ENCODE data around the gene MRPS2.
"Not testable (repeated sequence)": the region's sequence is repeated elsewhere in the genome, so short reads cannot be mapped to it uniquely, and the experiment has no call there.

Gene MRPS2

DNA sequence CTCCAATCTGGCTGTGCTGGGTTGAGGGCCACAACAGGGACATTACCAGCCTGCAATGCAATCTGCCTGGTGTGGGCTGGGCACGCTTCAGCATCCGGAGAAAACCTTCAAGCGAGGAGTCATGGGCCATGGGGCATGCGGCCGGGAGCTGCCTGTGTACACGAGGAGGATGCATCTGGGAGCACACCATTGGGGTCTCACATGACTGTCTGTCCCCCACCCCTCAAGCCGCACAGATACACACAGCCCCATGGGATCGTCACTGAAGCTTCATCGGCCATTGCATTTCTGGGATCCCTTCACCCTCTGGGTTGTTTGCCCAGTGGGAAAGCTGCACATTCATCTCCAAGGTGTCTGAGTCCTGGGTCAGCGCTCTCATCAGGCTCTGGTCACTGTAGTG lies 30.6 kb downstream of the MRPS2 start:
- no peak for DNase-seq (ENCODE audit: low spot score)

DNA sequence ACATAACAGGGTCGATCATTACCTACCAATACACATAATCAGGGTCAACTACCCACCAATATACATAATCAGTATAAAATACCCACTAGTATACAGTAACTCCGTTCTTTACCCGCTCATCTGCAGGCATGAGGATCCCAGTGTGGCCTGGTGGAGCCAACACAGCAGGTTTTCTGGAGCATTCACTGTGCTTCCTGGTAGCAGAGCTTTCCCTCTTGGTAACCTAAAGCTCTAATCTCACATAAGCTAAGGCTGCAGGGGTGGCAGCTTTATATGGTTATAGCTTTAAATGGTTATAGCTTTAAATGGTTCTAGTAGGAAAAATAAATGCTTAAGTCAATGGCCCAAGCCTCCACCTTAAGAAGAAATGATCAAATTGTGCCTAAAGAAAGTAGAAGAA lies 32.6 kb downstream of the MRPS2 start:
- DNase-seq (ENCODE audit: low spot score), result no peak

DNA sequence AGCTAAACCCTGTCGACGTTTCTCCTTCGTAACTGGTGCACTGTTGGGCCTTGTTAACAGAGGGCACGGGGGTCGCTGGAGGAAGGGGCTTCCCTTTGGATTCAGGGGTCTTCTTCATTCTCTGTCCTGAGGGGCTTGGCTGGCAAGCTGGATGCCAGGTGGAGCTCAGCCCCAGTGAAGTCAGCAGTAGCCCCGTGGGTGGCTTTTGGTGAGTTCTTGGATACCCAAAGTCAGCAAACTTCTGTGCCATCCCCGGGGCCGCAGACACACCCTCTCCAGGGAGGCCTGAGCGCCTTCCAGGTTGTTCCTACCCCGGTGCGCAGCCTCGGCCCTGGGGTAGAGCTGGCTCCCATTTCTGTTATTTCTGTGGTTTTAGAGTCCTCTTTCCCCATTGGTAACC lies 33.2 kb downstream of the MRPS2 start:
- DNase-seq (ENCODE audit: low spot score), result no peak

DNA sequence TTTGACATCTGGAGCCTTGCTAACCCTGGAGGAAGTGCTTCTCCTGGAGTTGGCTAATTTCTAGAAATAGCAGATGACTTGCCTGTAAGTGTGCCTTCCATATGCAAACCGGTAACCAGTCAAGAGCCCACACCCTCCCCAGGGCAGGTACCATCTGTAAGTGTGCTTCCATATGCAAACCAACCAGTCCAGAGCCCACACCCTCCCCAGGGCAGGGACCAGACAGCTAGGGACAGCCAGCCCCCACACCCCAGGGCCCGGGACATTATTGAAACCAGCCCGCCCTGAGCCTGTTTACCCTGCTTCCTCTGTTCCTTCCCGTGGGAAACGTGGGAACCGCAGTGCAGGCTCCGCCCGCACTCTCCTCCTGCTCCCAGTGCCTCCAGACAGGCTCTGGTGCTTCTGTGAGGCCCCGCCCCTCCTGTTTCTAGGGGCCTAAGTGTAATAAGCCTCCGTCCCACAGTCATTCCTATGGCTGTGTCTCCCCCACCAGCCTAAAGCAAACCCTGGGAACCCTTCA lies 33.8 kb downstream of the MRPS2 start:
- not testable (repeated sequence) for DNase-seq (ENCODE audit: low spot score)

DNA sequence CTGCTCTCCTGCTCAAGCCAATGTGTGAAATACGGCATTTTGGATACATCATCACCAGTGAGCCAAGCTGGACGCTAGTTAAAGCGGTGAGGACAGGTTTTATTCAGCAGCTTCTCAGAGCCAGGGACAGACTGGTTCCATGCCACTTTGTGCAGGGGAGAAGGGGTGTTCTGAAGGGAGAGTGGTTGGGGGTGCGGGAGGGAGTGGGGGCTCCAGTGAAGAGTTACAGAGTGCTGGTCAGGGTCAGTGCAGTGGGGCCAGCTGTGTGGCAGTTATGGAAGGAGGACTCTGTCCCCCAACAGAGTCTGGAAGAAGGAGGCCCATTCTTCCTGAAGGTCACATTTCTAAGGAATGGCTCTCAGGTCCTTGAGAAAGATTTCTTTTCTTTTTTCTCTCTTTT lies 34.3 kb downstream of the MRPS2 start:
- not testable (repeated sequence) for DNase-seq (ENCODE audit: low spot score)

DNA sequence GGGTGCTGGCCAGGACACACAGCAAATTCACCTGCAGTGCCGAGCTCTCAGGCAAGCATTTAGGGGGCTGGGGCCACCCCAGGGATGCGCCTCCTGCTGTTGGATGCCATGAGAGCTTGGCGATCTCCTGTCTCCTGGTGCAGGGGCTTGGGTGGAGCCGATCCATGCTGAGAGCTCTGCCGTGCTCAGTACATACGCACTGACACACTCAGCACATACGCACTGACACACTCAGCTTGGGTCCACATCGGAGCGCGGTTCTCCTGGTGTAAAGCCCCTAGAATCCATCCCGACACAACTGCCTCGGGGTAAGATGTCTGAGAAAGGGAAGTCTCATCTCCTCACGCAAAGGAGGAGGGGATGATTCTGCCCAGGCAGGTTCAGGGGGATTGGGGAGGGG lies 35.1 kb downstream of the MRPS2 start:
- DNase-seq (ENCODE audit: low spot score), result not testable (repeated sequence)

DNA sequence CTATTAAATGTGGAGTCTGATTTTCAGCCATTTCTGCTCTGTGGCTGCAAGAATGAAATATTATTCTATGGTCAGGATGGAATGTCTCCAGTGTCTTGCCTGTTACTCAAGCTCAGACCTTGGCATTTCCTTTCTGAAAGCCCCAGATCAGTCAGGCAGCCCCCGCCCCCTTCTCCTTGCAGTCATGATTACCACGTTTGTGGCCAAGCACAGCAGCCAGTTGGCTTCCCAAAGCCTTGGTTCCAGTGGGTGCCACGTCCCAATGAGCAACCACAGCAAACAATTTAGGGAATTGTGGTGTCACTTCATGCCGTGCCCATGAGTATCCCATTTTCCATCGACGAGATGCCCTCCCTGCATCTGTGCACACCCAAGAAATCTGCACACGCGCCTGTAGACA lies 35.7 kb downstream of the MRPS2 start:
- no peak for DNase-seq (ENCODE audit: low spot score)

DNA sequence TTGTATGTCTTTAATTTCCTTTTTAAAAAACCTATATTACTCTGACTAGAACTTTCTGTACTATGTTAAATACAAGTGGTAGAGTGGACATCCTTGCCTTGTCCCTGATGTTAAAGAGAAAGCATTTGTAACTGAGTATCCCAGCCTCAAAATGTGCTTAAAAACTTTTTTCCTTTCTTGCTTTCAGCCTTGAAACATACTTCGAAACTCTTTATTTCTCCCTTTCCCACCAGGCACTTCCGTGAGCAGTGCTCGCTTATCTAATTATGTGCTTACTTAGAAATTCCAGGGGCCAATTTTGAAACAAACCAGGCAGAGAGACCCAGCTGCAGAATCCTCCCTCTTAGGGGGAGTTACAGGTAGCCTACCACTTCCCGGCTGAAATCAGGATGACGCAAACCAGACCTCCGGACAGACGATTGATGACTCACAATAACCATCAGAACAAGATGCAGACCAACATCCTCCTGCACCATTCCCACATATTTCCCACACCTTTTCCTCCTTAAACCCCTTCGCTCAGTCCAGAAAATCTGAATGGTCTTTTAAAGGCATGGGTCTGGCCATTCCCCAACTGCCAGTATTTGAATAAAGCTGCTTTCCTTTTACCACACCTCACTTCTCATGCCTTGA lies 42.9 kb downstream of the MRPS2 start:
- not testable (repeated sequence) for DNase-seq (ENCODE audit: low spot score)

DNA sequence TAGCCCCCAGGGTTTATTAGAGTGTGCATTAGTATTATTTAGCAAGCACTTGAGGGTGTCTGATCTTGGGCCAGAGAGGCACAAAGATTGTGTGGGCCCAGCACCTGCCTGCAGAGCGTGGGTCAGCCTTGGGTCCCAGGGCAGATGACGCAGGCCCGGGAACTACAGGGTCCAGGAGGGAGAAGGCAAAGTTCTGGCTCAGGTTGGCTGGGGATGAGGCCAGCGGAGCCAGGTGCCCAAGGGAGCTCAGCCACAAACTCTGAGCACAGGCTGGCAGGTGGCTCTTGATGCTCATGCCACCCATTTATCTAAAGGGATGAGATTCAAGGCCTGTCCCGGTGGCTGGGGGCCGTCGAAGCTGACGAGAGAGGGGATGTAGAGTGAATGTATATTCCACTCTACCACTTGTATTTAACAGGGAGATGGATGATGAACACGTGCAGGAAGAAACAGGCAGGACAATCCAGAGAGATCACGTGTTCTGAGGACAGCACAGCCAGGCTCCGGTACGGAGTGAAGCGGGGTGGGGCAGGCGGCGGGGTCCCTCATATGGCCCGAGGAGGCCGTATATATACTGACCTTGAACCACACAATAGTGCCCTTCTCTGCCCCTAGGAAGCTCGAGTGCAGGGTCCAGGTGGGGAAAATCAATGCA lies 44.6 kb downstream of the MRPS2 start:
- DNase-seq (ENCODE audit: low spot score), result no peak

DNA sequence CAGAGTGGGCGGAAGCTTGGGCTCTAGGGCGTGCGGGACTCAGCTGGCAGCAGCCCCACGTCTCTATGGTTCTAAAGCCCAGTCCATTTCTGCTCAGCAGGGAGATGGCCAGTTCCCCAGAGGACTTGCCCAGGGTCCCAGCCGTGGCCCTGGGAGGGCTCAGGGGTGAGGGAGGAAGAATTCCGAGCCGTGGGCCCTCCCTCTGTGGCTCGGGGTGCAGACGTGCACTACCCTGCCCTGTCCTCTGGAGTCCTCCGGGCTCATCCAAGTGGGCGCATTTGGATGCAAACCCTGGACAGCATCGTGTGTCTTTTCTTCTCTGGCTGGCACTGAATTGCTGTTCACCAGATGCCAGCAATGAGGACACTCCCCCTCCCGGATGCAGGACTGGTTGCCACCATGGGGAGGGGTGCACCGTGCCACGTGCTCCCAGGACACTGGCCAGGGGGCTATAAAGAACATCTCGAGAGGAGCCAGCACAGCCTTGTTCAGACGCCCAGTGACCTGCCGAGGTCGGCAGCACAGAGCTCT lies 45.2 kb downstream of the MRPS2 start, which contains the start of gene OBP2A:
Gene OBP2A, plus strand, starts transcription at position 481 of the 531 bp plus-strand sequence. CDS start 55 bp downstream, outside the sequence.
- DNase-seq (ENCODE audit: low spot score), result not testable (repeated sequence)

DNA sequence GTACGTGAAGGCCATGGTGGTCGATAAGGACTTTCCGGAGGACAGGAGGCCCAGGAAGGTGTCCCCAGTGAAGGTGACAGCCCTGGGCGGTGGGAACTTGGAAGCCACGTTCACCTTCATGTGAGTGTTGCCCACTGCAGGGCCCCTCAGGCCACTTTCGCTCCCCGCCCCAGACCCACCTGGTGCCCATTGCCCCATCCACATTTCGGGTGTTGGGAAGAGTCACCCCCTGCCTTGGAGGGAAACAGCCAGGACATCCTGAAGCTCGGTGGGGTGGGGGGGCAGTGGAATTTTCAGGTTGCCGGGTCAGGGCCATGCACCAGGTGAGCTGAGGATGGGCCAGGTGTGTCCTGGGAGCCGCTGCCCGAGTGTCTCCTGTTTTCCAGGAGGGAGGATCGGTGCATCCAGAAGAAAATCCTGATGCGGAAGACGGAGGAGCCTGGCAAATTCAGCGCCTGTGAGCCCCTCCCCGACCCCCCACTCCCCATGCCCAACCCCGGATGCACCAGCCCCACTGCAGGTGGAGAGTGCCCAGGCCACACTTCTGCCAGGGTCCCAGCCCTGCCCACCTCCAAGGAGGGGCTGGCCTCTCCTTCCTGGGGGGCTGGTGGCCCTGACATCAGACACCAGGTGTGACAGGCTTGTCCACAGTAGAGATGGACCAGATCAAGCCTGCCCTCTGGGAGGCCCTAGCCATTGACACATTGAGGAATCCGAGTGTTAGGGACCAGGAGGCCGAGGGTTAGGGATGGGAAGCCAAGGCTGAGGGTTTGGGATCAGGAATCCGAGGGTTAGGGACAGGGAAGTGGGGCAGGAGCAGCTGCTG lies 46.5 kb downstream of the MRPS2 start:
- DNase-seq (ENCODE audit: low spot score), result not testable (repeated sequence)

DNA sequence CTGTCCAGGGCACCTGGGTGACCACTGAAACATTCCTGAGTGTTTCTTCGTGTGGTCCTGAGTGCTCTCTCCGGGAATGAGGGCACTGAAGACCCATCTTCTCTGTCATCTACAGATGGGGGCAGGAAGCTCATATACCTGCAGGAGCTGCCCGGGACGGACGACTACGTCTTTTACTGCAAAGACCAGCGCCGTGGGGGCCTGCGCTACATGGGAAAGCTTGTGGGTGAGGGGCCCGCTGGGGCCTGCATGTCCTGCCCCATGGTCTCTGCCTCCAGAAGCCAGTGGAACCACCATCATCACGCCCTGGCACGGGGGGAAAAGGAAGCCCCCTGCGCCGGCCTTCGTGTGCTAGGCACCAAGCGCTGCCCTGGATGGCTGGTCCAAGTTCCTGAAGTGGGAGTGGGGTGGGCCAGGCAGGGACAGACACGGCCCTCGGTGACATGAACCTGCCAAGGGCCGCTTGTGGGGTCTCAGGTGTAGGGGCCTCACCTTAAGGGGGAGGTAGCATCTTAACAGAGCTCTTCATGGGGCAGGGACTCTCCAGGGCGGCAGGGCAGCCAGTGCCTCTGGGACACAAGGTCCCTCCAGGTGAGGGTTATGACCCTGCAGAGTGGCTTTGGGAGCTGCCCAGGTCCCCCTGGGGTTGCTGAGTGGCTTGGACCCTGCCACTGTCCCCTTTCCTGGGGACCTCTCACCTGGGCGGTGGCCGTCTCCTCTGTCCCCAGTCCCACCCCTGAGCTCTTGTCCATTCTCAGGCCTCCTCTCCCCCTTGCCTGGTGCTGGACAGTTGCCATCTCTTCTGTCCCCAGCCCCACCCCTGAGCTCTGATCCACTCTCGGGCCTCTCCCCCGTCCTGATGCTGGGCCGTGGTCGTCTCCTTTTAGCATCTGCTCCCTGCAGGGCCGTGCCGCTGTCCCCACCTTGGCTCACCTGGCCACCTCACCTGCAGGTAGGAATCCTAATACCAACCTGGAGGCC lies 47.6 kb downstream of the MRPS2 start:
- no peak for DNase-seq (ENCODE audit: low spot score)

DNA sequence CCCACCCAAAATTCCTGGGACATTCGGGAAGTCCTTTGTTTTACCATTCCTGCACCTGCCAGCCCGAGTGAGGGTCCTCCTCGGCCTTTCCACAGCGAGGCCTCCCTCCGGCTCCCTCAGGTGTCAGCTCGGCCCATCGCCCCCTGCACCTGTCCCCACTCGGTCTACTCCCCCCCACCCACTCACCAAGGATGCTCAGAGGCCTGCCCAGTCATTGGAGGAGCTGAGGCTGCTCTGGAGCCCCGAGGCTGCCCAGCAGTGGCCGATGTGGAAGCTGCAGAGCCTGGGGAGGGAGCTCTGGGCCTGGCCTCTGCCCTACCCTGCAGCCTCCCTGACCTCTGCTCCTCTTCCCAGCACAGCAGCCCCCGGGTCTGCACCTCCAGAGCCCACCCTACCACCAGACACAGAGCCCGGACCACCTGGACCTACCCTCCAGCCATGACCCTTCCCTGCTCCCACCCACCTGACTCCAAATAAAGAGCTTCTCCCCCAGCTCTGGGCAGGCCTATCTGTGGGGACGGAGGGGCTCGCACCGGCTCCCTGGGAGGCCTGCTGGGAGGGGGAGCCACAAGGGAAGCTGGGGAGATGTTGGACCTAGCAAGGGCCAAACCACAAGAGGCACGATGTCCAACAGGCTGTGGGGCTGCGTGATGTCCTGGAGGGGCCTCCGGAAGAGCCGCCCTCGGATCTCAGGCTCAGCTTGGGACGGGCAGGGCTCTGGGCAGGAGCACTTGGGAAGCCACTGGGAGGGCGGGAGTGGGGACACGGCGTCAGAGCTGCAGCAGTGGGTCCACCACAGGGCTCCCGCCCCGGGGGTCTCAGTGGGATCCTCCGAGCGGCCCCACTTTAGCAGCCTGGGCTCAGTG lies 49.2 kb downstream of the MRPS2 start:
- not testable (repeated sequence) for DNase-seq (ENCODE audit: low spot score)

DNA sequence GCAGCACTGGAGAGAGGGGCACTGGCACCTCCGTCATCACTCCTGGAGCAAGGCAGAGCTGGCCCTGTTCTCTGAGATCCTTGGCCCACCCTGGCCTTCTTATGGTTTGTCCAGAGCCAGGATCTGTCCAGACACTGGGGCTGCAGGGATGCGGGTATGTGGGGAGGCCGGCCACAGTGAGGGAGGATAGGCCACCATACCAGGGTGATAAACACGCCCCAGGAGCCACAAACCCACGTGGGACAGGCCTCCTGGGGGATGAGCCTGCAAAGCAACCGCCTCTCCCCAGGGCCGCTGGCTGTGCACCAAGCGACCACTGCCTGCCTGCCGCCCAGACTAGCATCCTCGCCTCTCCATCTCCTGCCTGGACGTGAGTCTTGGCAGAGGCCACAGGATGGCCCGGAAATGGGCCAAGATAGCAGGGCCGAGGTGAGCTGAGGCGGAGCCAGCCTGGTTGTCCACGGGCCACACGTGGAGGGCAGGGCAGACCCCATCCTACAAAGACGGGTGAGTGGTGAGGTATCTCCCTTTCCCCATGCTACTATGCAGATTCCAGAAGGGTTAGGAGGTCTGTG lies 49.9 kb downstream of the MRPS2 start:
- no peak for DNase-seq (ENCODE audit: low spot score)

DNA sequence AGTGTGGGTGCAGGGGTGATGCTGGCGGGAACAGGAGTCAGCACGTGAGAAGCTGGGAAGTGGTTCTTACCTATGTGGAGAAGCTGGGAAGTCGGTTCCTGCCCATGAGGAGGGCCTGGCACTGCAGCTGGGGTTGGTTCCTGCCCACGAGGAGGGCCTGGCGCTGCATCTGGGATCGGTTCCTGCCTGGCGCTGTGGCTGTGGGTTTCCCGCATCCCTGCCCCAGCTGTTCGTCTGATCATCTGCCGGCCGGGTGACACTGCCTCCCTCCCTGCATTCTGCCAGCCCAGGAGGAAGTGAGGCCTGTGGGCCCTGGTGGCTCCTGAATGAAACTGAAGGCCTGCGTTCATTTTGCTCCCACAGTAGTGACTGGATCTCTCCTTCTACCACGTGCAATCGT lies 50.5 kb downstream of the MRPS2 start:
- DNase-seq (ENCODE audit: low spot score), result no peak

DNA sequence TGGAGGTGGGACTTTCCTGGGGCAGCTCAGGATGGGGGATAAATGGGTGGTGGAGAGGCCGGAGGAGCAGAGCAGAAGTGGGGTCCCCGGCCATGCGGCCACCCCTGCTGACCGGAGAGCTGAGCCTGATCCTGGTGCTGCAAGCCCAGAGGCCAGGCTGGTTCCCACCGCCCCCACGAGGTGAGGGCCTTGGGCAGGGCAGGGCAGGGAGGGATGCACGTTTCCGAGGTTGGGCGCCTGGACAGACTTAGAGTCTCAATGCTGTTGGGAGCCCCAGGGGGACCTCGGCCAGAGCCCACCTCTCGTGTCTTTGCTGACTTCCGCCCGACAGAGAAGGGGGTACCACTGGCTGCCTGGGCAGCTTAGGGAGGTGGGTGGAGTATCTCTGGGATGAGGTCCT lies 51.0 kb downstream of the MRPS2 start:
- DNase-seq (ENCODE audit: low spot score), result no peak

DNA sequence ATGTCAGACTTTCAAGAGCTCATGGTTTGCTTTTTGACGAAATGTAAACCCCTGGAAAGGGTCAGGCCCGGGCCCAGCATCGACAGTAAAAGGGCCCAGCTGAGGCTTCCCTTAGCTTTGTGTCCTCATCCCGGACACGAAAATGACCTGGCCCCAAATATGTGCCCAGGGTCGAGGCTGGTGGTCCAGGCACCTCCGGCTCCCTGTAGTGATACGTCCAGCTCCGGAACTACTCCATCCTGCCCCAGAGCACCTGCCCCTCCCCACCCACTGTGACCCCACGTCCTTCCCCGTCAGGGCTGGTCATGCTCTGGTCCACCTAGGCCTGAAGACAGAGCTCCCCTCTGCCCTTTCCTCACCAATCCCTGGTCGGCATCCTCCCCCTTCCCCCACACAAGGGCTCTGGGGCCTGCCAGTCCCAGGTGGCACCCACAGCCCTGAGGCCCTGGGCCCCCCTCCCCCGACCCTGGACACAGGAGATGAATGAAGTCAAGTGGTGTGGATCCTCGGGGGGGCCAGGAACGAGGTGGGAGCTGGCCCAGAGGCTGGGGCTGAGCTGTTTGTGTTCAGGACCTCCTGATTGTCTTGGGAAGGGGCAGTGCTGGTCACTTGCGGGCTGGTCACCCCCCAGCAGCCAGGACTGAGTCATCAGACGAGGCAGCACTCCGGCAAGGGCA lies 51.7 kb downstream of the MRPS2 start:
- DNase-seq (ENCODE audit: low spot score), result no peak

DNA sequence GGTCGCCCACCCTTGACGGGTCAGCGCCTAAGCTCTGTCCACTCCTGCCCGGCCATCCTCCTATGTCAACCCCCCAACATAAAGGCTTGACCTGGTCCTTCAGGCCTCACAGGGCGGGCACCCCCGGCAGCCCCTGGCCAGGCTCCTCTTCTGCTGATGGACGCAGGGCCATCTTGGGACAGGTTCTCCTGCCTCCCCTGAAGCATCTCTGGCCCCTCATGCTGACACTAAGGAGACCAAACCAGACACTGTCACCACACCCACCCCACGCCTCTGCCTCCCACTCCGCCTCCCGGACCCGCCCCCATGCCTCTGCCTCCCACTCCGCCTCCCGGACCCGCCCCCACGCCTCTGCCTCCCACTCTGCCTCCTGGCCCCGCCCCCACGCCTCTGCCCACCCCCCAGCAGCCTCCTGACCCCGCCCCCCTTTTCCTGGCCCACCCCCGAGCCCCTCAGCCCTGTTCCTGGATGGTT lies 52.3 kb downstream of the MRPS2 start:
- DNase-seq (ENCODE audit: low spot score), result peak; percentile 64

All from iPS-NIHi11 (cell line).